Psoas muscle (tissue), 8 donors: ENCODE measurements around the gene FEM1A. TPM values are rescaled to one million over a fixed set of nuclear protein-coding genes. Genes with fewer than 3 reads are reported as not detected.

Source experiments
- ATAC-seq, 4 donors: fragments of 200-7000 bp; cut with Tn5 transposase; one replicate each; pipeline ENCODE4 v1.9.1; 2020; ENCODE audit warnings: moderate library complexity in 3 of 4, mild to moderate bottlenecking in 2 of 4
- DNase-seq, 2 donors: peaks; one replicate each; pipeline ENCODE4 v3.0.0-alpha.2; 2020
- H3K27ac ChIP-seq: fragments of 200-600 bp; one replicate; pipeline ENCODE4 v1.8.0; 2022
- H3K27me3 ChIP-seq, 3 donors: fragments of 200-600 bp in 1 of 3; one replicate each; pipeline versions ENCODE4 v1.6.1 to v1.8.0; 2013 to 2022; ENCODE audit warnings: low read length in 2 of 3, mild to moderate bottlenecking in 2 of 3, moderate library complexity in 1 of 3; ENCODE audit not compliant: insufficient read depth in 3 of 3
- H3K36me3 ChIP-seq, 2 donors: fragments of 200-600 bp in 1 of 2; one replicate each; pipeline versions ENCODE4 v1.6.1 to v1.8.0; 2013 to 2022; ENCODE audit warnings: low read depth in 1 of 2, mild to moderate bottlenecking in 1 of 2, moderate library complexity in 1 of 2; ENCODE audit not compliant: insufficient read depth in 1 of 2
- H3K4me1 ChIP-seq: fragments of 200-600 bp; one replicate; pipeline ENCODE4 v1.8.0; 2022
- H3K4me3 ChIP-seq: fragments of 200-600 bp; one replicate; pipeline ENCODE4 v1.8.0; 2022; ENCODE audit warnings: mild to moderate bottlenecking
- H3K9me3 ChIP-seq: fragments of 200-600 bp; one replicate; pipeline ENCODE4 v1.8.0; 2022
- CTCF ChIP-seq: fragments of 200-600 bp; IDR thresholded peaks from one replicate; pipeline ENCODE4 v1.8.0; 2022; ENCODE audit warnings: antibody characterized with exemption
- WGBS, 3 donors: extraction: QIAGEN DNeasy Blood & Tissue Kit; methylation state at CpG; one replicate each; pipeline versions ENCODE4 v1.1.6 to v1.1.7; 2013; 5-methylcytosine and 5-hydroxymethylcytosine counted together
- intact Hi-C, 2 donors: fragments of 100-400 bp; cut with DNase I; formaldehyde crosslinking; loops; one replicate each; pipeline versions ENCODE4 v1.11.0 to v1.14.2; 2022
- polyA plus RNA-seq, 3 donors: library from polyadenylated mRNA; stranded (reverse); fragments of 200-250 nt; gene quantifications; one replicate each; pipeline ENCODE4 v1.2.3, GENCODE V29; 2013
- total RNA-seq, 4 donors: library from RNA; stranded (reverse); fragmentation: NEBNext Ultra II Directional in 2 of 4; extraction: Animal tissue kit (Norgen Biotek cat#: 25700) in 2 of 4; gene quantifications; one replicate each; pipeline versions ENCODE4 v1.2.1 to v1.2.4, GENCODE V29; 2021 to 2023
- donor health status: healthy with polysubstance abuse.
- donor health status: DM: no; HTN: no; CAD: no; lungs with moderate emphysema.
- donor health status: Bipolar disorder and iron deficiency.
- donor health status: healthy.
- donor health status: DM: yes; HTN: yes; CAD: no.
- donor health status: DM: no; HTN: no; CAD: no.
- donor health status: DM: no; HTN: no; CAD: no.
- donor health status: DM: yes; HTN: yes; CAD: no.

Gene FEM1A
- total and polyA plus RNA-seq, 7 donors: 63.2 to 214 (median 138) TPM

GRCh38 chr19:4794971-4795370 lies 3.4 kb downstream of the FEM1A start:
- peak; percentile 31 to 85 for DNase-seq
- Histone ChIP-seq H3K4me3 (peak overlapping the region; percentile 87), H3K27ac (peak overlapping the region; percentile 93), H3K36me3 (peaks cover 0 to 31% of the 10 kb centered on the region in 2 donors), H3K9me3 (no peaks in the 10 kb centered on the region), H3K4me1 (peaks cover 37% of the 10 kb centered on the region), H3K27me3 (no peaks in the 10 kb centered on the region)
- intact Hi-C loops: loop anchor here in 1 of 2 donors (5.0 kb wide), 1 partner anchor 73 kb away; the partner anchor contains the start of gene DPP9
- ATAC-seq: peak in 2 of 4 donors; percentile 4 to 25
- TF ChIP-seq CTCF: no peak
- WGBS, 3 donors: 28 to 44% (median 30%) methylated on average over 11 of the region's 11 CpGs

- WGBS, 3 donors: 34 to 56% (median 36%) methylated on average over 9 of the region's 9 CpGs
- peaks cover 37% of the 10 kb centered on the region for H3K4me1 ChIP-seq
- H3K9me3 ChIP-seq: no peaks in the 10 kb centered on the region
- peak overlapping the region; percentile 93 for H3K27ac ChIP-seq
- intact Hi-C loops: no loop called here
- TF ChIP-seq CTCF: no peak
- H3K36me3 ChIP-seq: peaks cover 0 to 31% of the 10 kb centered on the region in 2 donors
- DNase-seq: peak; percentile 21 to 73
- no peaks in the 10 kb centered on the region for H3K27me3 ChIP-seq
- H3K4me3 ChIP-seq: peak overlapping the region; percentile 87
- peak in 3 of 4 donors; percentile 24 to 59 (median 29) for ATAC-seq
These were observed 3.9 kb downstream of the FEM1A start for GRCh38 chr19:4795400-4795799.

DNA sequence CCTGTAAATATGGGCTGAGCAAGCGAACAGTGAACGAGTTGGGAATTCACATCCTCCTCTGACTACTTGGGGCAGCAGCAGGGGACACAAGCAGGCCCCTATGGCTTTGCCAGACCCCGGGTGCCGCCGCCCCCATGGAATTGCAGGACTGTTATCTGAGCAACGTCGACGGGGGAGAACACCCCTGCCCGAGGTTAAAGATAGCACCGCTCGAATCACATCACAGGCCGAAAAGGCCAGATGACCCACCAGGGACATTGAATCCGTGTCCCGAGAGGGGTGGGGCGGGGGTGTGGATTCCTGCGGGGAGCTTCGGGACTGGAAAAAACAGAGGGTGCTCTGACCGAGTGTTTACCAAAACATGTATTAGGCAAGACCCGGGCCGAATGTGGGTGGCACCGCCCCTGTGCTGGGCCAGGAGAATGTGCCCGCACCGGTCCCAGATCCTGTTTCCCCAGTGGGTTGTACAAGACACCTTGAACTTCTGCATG lies 9.1 kb downstream of the FEM1A start:
- peak overlapping the region; percentile 88 for H3K27ac ChIP-seq
- DNase-seq (peak; percentile 81 to 96), ATAC-seq (peak; percentile 80 to 88 (median 86))
- 11 to 35% (median 25%) methylated on average over 23 of the region's 23 CpGs for WGBS, 3 donors
- TF ChIP-seq CTCF: no peak
- H3K4me3 ChIP-seq: peak overlapping the region; percentile 31
- H3K36me3 ChIP-seq: peaks cover 0 to 6% of the 10 kb centered on the region in 2 donors
- peaks cover 29% of the 10 kb centered on the region for H3K4me1 ChIP-seq
- H3K9me3 ChIP-seq: no peaks in the 10 kb centered on the region
- H3K27me3 ChIP-seq: no peaks in the 10 kb centered on the region
- intact Hi-C loops: no loop called here

DNA sequence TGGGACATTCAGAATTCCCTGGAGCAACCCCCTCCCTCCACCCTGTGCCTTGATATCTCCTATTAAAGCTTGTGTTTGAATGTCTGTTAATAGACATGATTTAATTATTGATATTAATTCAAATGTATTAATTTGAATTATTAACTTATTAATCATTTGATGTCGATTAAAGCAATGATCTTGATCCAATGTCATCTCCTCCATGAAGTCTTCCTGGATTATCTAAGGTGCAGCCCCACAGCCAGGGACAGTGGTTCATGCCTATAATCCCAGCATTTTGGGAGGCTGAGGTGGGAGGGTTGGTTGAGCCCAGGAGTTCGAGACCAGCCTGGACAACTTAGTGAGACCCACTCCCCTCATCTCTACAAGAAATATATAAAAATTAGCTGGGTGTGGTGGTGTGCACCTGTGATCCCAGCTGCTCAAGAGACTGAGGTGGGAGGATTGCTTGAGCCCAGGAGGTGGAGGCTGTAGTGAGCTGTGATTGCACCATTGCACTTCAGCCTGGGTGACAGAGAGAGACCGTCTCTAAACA lies 9.6 kb downstream of the FEM1A start:
- WGBS, 3 donors: 44 to 62% (median 48%) methylated on average over 3 of the region's 3 CpGs
- peaks cover 0 to 6% of the 10 kb centered on the region in 2 donors for H3K36me3 ChIP-seq
- ATAC-seq (no peak), DNase-seq (no peak)
- TF ChIP-seq CTCF: no peak
- H3K9me3 ChIP-seq: no peaks in the 10 kb centered on the region
- peaks cover 27% of the 10 kb centered on the region for H3K4me1 ChIP-seq
- peak overlapping the region; percentile 31 for H3K4me3 ChIP-seq
- H3K27ac ChIP-seq: peak overlapping the region; percentile 88
- H3K27me3 ChIP-seq: no peaks in the 10 kb centered on the region
- intact Hi-C loops: no loop called here

- H3K4me1 ChIP-seq: peaks cover 20% of the 10 kb centered on the region
- no peaks in the 10 kb centered on the region for H3K9me3 ChIP-seq
- peak; percentile 29 to 69 (median 48) for ATAC-seq
- H3K27me3 ChIP-seq: no peaks in the 10 kb centered on the region
- no peak for TF ChIP-seq CTCF
- no peak overlapping the region for H3K4me3 ChIP-seq
- H3K36me3 ChIP-seq: no peaks in the 10 kb centered on the region
- H3K27ac ChIP-seq: peak overlapping the region; percentile 88
- peak; percentile 44 to 85 for DNase-seq
- 25 to 30% (median 29%) methylated on average over 7 of the region's 7 CpGs for WGBS, 3 donors
- intact Hi-C loops: no loop called here
These were observed 11.2 kb downstream of the FEM1A start for GRCh38 chr19:4802711-4803110.
